Renal cortical epithelial cell (primary cell): Measurements from ENCODE around the gene NAT8L. TPM values are rescaled to one million over a fixed set of nuclear protein-coding genes. Genes with fewer than 3 reads are reported as not detected.

Experiments
- DNase-seq: peaks from one replicate; pipeline ENCODE4 v3.0.0-alpha.2; 2011; ENCODE audit warnings: low read depth
- total RNA-seq: library from RNA; depleted of rRNA; stranded (reverse); fragments of >200 nt; gene quantifications from 2 replicates; pipeline ENCODE4 v1.2.3, GENCODE V29; 2014

The NAT8L gene
- total RNA-seq, 1 donor from 2014 or later, result 1.2 TPM

GRCh38 chr4:2064276-2064991, 5.3 kb downstream of the NAT8L start:
- no peak for DNase-seq

GRCh38 chr4:2065106-2065930, 6.2 kb downstream of the NAT8L start:
- DNase-seq, result no peak

- no peak for DNase-seq
Observed at GRCh38 chr4:2066011-2066551, 7.0 kb downstream of the NAT8L start.

DNA sequence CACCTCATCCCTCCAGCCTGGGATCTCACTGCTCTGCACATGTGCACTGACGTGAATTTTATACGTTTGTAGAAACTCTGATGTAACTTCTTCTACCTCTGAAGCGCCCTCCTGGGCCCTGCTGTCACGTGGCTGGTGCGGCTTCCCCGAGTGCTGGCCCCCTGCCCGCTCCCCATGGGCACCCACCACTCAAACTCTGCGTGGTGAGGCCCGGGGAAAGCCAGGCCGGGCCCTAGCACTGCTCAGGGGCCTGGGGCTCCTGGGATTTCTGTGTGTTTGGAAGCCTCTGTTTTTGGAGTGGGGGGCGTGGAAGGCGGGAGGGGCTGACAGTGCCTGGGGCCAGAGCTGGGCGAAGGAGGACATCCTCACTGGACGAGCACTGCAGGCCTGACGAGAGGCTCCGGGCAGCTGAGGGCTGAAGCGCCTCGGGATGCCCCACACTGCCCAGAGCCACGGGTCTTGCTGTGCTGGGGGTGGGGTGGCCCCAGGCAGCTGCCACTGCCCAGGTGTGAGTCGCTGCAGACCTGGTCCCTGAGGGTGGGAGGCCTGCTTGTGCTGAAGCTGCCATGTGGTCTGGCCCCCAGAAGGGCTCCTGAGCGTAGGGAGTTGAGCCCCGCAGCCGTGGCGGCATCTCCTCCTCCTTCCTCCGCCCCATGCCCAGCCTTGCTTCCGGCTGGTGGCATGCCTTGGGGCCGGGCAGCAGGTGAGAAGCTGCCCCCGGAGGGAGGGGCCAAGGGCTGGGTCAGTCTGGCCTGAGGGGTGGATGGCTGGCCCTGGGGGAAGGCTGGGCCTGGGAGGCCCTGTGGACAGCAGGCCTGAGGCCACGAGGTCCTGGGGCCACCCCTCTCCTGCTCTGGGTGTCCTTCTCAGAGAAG, 7.7 kb downstream of the NAT8L start:
- no peak for DNase-seq

DNA sequence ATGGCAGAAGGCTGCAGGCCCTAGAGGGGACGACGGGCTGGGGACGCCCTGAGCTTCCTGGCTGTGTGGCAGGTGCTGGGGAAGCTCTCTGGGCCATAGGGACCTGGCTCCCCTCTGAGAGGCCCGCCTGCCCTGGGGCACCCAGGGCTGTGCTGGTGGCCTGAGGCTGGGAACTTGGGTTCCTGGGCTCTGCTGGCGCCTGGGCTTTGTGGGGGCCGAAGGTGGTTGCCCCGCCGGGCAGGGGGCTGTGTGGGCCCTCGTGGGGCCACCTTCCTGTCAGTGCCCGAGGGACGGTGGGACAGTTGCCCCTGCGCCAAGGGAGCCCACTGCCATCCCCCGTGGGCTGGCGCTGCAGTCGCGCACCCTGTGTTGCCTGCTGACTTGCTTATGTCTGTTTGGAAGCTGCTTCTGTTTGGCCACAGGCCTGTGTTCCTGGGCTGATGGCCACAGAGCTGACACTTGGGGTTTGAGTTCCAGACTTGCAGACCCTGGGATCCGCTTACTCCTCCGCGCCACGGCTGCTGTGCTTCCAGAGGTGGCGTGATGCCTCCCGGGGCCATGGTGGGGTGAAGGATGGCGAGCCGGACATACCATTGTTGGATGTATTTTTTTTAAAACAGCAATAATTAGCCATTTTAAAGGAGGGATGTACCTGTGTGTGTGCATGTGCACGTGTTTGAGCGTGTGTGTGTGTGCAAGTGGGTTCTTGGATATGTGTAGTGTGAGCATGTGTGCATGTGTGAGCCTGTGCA, 8.5 kb downstream of the NAT8L start:
- no peak for DNase-seq

DNA sequence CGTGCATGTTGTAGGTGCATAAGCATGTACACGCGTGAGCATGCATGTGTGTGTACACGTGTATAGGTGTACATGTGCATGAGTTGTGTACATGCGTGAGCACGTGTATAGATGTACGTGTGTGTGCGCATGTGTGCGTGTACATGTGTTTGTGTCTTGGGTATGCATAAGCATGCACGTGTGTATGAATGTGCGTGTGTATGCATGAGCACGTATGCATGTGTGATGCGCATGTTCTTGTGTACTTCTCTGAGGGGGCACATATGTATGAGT, 9.0 kb downstream of the NAT8L start:
- DNase-seq, result no peak

GRCh38 chr4:2068566-2068965, 9.4 kb downstream of the NAT8L start:
- no peak for DNase-seq

- no peak for DNase-seq
Observed at GRCh38 chr4:2069161-2069971, 10.2 kb downstream of the NAT8L start.

- no peak for DNase-seq
Observed at GRCh38 chr4:2069986-2070385, 10.9 kb downstream of the NAT8L start.

- no peak for DNase-seq
Observed at GRCh38 chr4:2070421-2071251, 11.5 kb downstream of the NAT8L start.

- DNase-seq, result no peak
Observed at GRCh38 chr4:2071252-2071911, 12.3 kb downstream of the NAT8L start.

GRCh38 chr4:2071912-2072867, 13.1 kb downstream of the NAT8L start:
- no peak for DNase-seq

DNA sequence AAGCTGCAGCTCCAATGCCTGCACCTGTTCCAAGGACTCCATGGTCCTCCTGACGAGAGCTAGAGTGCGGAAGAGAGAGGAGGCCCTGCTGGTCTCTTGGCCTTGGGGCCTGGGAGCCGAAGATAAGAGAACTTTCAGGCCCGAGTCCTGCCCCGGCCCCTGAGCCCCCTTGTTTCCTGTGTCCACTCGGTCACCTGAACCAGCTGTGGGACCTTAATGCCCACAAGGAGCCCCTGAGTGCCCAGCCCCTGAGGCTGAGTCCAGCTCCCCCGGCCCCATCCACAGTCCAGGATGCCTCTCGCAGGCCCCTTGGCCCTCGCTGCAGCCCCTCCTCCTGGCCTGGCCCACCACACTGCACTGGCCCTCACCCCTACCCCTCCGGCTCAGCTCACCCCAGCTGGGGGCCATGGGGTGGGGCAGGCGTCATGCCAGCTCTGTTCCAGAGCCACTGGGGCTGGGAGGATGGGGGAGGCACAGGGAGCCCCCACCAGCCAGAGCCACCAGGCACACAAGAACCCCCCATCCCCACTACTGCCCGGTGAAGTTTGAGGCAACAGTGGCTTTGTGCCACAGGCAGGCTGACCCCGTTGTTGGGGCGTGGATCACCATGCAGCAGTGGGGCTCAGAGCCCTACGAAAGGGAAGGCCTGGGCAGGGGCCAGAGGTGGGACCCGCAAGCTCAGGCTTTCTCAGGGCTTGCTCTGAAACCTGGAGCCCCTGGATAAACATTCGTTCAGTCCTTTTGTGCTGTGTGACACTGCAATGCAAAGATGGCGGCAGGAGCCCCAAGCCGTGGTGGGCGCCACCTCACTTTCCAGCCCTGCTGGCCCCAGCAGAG, 14.1 kb downstream of the NAT8L start:
- no peak for DNase-seq

DNA sequence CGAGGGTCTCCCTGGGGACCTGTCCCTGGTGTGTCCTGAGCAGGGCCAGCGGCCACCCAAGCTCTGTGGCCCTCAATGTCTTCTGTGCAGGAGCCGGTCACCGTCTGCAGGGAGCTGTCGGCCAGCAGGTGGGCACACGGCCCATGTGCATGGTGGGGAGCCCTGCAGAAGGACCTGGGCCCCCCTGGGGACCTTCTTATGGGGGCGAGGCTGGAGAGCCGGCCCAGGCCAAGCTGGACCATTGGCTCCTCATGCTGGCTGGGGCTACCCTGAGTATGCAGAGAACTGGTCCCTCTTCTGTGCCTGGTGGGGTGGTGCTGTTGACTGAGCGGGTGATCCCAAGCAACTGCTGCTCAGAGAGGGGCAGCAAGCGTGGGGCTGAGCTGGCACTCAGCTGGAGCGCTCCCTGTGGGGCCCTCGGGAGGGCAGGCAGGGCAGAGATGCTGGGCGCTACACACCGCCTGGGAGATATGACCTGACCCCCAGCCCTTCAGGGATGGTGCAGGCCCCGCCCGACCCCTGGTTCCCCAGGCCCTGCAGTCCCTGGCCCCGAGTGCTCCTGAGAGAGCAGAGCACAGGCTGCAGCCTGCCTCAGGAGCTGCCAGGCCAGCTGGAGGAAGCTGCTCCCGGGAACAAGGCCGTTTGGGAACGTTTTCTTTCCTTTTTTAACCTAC, 14.8 kb downstream of the NAT8L start:
- DNase-seq, result no peak

GRCh38 chr4:2074588-2074987, 15.5 kb downstream of the NAT8L start:
- DNase-seq, result no peak

DNA sequence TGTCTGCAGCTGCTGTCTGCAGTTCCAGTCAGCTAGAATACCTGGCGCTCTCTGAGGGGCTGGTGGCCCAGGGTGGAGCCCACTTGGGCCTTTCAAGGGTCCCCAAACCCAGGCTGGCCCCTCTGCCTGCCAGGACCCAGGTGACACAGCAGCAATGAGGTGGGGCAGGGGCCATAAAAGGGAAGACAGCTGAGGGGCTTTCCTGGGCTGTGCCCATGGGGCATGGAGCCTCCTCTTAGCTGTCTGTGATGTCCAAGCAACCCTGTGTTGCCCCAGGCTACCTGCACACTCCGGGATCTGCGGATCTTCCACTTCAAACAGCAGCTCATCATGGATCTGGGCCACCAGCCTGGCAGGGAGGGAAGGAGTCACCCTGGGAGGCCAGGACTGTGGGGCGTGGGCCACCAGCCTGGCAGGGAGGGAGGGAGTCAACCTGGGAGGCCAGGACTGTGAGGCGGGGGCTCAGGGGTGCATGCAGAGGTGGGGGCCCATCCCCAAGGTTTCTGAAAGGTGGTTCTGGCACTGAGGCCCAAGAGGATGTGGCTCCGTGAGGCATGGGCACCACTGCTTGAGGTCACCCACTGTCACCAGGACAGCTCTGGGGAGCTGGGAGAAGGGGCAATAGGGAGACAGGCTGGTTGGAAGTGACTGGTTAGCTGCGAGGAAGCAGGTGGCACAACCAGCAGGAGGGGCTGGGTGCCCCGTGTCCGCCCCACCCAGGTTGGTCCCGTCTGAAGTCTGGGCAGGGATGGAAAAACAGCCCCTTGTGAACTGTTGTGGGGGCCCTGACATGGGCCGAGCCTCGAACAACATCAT, 16.3 kb downstream of the NAT8L start:
- DNase-seq, result no peak
